DMS114 treated with DMSO at 0.1 percent for 48 hours (cell line): ENCODE data around the gene ST3GAL3.
"Not testable (repeated sequence)": the region's sequence is repeated elsewhere in the genome, so short reads cannot be mapped to it uniquely, and the experiment has no call there.

Experiments used
- DNase-seq: peaks from one replicate; lab custom pipeline; 2025; ENCODE audit not compliant: unreplicated experiment; lab: John Stamatoyannopoulos, UW

Gene ST3GAL3

DNA sequence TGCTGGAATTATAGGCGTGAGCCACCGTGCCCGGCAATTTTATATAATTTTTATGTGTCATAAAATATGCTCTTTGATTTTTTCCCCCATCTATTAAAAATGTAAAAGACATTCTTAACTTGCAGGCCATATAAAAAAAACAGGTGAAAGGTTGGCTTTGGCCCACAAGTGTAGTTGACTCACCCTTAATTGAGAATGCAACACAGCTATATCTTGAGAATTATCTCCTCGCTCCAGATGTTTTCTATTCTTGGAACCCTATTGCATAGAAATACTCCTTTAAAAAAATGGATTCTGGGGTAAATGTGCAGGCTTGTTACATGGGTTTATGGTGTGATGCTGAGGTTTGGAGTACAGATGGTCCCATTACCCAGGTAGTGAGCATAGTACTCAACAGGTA is 112.0 kb downstream of the ST3GAL3 start:
- no peak for DNase-seq

DNA sequence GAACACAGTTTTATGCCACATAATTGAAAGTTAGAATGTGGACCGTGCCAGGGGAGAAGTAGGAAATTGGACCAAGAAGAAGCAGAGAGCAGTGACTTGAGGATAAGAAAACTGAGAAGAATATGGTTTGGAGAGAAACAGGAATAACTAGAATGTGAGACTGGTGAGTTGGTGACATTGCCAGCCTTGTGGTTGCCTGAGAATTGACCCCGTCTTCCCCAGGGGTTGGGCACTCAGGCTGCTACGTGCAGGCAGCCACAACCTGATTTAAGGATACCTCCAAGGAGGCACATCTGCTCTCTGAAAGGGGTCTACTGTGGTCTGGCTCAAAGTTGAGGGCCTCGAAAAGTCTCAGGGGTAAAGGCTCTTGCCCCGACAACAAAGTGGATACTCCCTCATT is 114.1 kb downstream of the ST3GAL3 start:
- DNase-seq = no peak

DNA sequence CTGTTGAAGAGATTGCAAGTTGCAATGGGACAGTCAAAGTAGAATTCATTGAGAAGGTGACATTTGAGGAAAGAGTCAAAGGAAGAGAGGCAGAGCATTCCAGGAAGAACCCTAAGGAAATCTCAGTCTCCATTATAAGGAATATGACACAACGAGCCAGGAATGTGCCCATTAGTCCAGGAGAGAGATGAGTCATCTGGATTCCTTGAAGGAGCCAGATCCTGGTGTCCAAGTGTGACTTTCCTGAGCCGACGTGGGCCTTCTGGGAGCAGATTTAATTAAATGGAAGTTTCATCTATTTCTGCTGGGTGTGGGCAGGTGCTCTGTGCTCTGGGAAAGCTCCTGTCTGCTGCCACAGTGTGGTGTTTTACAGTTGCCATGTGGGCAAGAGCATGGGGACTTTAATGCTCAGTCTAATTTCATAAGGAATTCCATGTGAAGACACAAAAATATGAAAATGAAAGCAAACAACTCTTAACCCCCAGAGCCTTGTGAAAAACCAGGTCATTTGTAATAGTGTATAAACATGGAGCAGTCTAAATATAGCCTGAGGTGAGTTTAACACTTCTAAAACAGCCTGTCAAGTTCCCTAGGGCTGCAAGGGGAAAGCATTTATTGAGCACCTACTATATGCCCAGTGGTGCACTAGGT is 114.8 kb downstream of the ST3GAL3 start:
- DNase-seq = no peak

DNA sequence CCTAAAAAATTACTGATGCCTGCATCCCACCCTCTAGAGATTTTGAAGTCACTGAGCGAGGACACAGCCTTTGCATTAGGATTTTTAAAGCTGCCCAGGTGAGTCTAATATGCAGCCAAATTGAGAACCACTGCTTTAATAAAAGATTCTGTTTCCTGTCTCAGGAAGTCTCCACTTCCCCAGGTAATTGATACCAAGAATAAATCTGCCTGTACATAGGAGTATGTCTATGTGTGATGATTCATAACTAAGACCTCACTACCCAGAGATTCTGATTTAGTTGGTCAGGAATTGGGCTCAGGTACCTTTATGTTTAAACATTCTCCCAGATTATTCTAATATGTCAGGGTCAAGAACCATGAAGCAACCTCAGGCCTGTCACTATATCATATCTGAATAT is 117.5 kb downstream of the ST3GAL3 start:
- DNase-seq = no peak

DNA sequence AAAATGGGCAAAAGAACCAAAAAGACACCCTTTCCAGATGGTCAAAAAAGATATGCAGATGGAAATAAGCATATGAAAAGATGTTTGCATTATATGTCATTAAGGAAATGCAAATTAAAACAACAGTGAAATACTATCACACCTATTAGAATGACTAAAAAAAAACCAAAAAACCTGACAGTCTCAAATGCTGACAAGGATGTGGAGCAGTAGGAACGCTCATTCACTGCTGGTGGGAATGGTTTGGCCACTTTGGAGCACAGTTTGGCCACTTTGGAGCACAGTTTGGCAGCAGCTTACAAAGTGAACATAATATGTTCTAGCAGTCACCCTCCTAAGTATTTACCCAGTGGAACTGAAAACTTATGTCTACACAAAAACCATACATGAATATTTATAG is 121.2 kb downstream of the ST3GAL3 start:
- no peak for DNase-seq

DNA sequence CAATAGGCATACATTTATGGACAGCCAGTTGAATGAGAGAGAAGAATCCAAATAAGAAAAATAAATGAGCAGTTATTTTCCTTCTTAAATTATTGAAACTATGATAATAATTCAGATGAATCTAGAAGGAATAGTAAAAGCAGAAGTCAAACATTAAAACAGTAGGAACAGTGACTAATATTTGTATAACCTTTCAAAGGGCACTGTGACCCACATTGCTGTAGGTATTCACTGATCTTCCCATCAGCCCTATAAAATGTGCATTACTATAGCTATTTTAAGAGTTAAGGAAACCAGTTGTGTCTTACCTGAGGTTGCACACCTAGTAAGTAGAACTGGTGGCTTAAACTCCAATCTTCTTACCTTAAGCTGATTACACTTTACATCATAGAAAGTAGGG is 123.5 kb downstream of the ST3GAL3 start:
- DNase-seq = no peak

DNA sequence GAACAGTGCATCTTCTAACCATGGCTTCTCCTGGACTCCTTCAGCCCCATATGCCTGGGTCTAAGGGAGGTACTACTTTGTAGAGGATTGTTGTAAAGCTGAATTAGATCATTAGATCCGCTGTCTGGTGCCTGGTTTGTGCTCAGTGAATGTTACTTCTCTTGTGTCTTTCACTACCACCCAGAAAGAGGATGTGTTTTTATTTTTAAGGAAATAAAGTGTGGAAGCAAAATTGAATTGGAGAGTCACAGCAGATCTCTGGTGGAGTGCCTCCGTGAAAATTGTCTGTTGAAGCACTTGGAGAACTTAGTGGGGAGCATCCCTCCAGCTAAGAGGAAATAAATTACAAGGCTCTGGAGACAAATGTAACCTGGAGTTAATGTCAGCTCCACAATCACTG is 124.5 kb downstream of the ST3GAL3 start:
- no peak for DNase-seq

DNA sequence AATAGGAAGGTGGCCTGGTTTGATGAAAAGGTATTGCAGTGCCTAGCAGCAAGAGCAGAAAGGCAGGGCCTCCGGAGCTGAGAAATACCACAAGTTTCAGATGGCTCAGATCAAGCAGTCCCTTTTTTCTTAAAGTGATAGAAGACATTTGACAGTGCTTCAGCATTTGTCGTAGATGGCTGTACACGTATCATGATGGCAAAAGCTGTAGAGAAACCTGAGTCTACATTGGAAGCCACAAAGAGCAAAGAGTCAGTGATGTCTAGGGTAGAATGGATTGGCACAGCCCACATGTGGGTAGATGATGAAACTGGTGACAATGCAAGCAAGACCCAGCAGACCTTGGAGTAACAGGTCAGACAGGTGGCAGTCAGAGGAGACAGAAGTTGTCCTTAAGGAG is 124.9 kb downstream of the ST3GAL3 start:
- DNase-seq = no peak

DNA sequence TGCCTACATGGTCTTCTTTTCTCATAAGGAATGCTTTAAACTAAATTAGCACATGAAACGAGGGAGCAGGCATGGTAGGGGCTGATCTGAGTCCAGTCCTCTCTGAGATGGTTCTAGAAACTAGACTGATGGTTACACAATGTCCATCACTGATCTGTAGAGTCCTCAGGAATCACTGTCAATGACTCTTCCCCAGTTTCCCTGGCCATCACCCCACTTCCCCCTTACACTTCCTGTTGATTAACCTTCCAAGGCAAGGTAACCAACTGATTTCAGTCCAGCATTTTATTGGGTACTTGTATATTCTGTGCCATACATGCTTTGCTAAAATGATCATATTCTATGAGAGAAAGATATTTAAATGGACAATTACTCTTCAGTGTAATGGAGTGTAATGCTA is 125.7 kb downstream of the ST3GAL3 start:
- DNase-seq = no peak

DNA sequence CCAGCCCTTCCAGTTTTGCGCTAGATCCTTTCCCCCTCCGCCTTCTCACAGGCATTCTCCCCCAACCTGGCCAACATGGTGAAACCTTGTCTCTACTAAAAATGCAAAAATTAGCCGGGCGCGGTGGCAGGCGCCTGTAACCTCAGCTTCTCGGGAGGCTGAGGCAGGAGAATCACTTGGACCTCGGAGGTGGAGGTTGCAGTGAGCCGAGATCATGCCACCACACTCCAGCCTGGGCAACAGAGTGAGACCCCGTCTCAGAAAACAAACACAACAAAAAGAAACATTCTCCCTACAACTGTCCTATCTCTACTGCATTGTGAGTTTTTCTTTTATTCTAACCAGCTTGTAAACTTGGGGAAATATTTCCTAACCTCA is 126.6 kb downstream of the ST3GAL3 start:
- not testable (repeated sequence) for DNase-seq

DNA sequence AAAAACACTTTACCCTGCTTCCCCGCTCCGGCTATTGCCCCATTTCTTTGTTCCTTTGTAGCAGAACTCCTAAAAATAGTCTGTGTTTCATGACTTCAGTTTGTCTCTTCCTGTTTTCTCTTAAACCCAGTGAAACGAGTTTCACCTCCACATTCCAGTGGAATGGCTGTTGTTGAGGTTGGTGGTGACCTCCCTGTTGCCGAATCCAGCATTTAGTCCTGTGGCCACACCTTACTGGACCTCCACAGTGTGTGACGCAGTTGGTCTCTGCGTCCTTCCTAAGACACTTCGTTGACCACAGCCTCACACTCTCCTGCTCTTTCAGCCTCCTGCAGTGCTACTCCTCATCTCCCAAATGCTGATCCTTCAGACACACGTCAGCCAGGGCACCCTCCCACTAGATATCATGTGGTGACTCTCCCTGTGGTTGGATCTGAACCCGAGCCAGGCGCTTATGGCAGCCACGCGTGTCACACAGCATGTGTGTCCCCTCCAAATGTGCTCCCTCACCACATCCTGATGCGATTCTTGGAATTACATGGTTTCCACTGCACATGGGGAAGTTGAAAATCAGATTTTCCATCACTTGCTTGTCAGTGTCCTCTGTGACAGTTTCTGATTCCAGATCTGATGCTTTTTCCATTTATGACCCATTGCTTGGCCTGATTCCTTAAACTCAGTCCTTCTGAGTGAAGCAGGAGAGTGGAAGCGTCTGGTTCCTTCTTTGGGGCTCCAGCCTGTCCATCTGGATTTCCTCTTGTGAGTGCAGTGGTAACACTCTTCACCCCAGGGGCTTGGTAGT is 127.1 kb downstream of the ST3GAL3 start:
- DNase-seq = no peak

DNA sequence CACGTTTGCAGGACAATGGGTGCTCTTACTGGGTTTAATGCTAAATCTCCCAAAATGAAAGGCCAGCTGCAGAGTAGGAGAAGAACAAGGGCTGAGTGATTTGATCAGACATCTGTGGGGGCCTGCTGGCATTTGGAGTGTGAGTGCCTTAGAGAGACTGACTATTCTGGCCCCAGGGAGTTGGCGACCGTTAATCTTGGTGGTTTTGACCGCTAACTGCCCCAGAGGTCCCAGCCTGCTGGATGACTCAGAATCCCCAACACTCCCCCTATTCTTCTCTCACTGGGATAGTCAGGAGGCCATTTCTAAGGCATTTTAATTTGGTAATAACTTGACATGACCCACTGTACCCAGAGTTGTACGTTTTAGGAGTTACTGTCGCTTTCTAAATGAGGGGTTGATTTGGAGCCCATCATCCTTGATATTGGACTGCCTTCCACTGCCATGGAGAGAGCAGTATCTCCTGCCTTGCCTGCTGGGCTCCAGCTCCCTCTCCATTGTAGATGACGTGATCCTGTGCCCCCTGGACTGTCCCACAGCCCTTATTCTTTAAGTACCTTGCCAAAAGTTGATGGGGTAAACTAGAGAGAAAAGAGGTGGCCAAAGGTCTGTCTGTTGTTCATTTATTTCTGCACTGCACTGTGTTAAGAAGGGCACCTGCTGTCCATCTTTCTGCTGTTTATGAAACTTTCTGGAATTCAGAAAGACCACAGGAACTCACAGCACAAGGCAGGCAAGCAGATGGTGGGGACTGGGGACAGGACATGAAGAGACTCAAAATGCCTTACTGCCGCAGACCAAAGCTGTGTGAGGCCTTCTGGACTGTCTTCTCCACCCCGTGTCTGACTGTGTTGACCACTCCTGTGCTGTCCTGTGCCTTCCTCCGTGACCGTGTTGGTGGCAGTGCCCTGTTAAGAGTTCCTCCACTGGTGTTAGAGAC is 128.0 kb downstream of the ST3GAL3 start:
- no peak for DNase-seq

DNA sequence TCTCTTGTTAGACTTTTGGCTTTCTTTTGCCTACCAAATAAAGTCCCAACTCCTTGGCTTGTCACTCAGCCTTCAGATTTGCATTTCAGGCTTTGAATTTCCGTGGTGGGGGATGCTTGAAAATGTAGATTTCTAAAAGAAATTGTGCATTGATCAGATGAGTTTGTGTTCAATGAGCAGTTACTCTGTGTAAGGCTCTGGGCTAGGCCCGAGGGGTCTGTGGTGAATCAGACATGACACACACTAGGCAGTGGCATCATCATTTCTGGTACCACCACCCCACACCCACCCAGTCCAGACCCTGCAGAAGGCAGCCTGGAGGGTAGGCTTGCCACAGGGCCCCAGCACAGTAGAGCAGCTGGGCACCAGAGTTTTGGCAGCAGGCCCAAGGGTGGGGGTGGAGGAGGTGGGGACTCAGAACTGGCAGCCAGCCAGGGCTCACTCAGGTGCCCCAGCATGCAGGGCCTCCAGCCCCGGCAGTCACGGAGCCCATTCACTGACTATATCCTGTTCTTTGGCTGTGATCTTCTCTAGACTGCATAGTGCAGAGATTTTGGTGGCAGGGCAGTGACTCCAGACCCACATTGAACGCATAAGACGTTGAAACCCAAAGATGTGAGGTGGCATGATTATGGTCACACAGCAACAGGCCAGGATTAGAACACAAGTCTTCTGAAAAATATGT is 129.1 kb downstream of the ST3GAL3 start:
- no peak for DNase-seq

DNA sequence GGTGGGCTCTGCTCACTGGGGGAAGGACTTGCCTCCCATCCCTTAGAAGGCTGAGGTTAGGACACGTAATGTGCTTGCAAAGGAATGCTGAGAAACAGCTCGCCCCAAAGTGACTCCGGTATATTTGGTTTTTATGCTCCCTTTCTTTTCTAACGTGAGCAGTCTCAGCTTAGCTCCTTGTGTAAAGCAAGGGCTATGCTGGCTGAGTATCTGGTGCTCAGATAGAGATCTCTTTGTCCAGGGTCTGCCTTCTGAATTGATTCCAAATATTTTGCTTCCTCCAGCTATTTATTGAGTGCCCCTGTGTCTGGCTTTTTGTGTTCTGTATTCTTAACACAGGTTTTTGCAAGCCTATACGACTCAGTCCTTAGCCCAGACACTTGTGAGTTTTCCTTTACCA is 131.7 kb downstream of the ST3GAL3 start:
- DNase-seq = no peak

DNA sequence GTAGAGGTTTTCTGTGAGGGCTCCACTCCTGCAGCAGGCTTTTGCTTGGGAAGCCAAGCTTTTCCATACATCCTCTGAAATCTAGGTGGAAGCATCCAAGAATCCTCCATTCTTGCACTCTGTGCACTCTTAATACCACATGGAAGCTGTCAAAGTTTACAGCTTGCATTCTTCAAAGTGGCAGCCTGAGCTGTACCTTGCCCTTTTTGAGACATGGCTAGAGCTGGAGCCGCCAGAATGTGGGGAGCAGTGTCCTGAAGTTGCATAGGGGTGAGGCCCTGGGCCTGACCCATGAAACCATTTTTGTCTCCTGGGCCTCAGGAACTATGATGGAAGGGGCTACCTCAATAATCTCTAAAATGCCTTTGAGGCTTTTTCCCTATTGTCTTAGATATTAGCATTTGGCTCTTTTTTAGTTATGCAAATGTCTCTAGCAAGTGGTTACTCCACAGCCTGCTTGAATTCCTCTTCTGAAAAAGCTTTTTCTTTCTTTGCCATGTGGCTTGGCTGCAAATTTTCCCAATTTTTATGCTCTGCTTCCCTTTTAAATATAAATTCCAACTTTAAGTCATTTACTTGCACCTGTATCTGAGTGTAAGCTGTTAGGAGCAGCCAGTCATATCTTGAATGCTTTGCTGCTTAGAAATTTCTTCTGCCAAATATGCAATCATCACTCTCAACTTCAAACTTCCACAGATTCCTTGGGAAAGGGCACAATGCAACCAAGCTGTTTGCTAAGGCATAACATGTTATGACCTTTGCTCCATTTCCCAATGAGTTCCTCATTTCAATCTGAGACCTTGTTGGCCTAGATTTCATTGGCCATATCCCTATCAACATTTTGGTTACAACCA is 134.2 kb downstream of the ST3GAL3 start:
- no peak for DNase-seq

DNA sequence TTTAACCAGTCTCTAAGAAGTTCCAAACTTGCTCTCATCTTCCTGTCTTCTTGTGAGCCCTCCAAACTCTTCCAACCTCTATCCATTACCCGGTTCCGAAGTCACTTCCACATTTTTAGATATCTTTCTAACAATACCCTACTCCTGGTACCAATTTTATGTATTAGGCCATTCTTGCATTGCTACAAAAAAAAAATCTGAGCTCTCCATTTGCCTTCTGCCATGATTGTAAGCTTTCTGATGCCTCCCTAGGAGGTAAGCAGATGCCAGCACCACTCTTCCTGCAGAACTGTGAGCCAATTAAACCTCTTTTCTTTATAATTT is 134.8 kb downstream of the ST3GAL3 start:
- no peak for DNase-seq

DNA sequence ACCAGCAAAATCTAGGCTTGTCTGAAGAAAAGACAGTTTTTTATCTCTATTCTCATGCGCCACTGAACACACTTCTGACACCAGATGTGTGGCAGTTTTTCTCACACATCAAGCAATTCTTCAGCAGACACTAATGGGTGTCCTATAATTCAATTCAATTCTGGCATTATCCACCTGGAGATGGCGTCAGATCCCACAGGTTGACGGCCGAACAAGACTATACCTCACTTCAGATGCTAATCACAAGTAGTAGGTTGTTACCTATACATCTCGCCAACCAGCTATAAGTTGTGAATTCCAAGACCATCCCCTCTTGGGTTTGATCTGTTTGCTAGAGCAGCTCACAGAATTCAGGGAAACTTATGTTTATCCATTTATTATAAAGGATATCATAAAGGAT is 136.3 kb downstream of the ST3GAL3 start:
- no peak for DNase-seq

DNA sequence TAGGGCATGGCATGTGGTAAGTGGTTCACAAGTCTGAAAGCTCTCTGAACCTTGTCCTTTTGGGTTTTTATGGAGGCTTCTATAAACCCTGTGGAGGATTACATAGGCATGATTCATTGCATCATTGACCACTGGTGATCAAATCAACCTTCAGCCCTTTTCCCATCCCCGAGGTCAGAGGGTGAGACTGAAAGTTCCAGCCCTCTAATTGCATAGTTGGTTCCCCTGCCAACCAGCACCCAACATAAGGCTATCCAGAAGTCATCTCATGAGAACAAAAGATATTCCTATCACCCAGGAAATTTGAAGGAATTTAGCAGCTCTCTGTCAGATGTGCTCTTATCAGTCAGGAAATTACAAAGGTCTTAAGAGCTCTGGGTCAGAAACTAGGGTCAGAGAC is 136.8 kb downstream of the ST3GAL3 start:
- no peak for DNase-seq

DNA sequence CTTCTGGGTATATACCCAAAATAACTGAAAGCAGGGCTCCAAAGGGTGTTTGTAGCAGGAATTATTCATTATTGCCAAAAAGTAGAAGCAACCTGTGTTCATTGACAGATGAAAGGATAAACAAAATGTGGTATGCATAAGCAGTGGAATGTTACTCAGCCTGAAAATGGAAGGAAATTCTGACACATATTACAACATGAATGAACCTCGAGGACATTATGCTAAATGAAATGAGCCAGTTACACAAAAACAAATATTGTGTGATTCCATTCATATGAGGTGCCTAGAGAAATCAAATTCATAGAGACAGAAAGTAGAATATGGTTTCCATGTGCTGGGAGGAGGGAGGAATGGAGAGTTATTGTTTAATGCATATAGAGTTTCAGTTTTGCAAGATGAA is 140.0 kb downstream of the ST3GAL3 start:
- DNase-seq = no peak

DNA sequence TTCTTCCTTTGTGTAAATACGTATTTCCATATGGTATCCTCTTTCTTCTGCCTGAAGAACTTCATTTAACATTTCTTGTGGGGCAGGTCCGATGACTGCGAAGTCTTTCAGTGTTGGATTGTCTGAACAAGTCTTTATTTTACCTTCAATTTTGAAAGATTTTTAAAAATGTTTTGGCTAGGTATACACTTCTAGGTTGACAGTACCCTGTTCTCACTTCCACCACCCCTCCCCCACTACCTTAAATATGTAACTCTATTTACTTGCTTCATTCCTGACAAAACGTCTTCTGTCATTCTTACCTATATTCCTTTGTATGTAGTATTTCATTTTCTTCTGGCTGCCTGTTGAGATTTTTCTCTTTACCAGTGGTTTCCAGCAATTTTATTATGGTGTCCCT is 140.5 kb downstream of the ST3GAL3 start:
- DNase-seq = no peak
